LoVo (cell line): ENCODE measurements around the gene GATD1.

Experiments
- DNase-seq: peaks from one replicate; pipeline ENCODE4 v3.0.0-alpha.2; 2016; ENCODE audit warnings: low spot score

The GATD1 gene

GRCh38 chr11:778976-779954, 2.0 kb upstream of the GATD1 start:
- no peak for DNase-seq

GRCh38 chr11:776561-777287, 563 bp downstream of the GATD1 start:
- no peak for DNase-seq

GRCh38 chr11:776263-776560, 1.1 kb downstream of the GATD1 start:
- DNase-seq, result no peak

- no peak for DNase-seq
These were observed 2.3 kb downstream of the GATD1 start for GRCh38 chr11:774873-775592.

- no peak for DNase-seq
These were observed 3.5 kb downstream of the GATD1 start for GRCh38 chr11:773830-774229.

- no peak for DNase-seq
These were observed 3.9 kb downstream of the GATD1 start for GRCh38 chr11:773425-773824.

- no peak for DNase-seq
These were observed 4.6 kb downstream of the GATD1 start for GRCh38 chr11:772429-773390.

- DNase-seq, result no peak
These were observed 5.6 kb downstream of the GATD1 start for GRCh38 chr11:771617-772204.

GRCh38 chr11:770642-771616, 6.4 kb downstream of the GATD1 start:
- DNase-seq, result no peak

- DNase-seq, result no peak
These were observed 7.2 kb downstream of the GATD1 start for GRCh38 chr11:769887-770641.

GRCh38 chr11:767238-767637, 10.0 kb downstream of the GATD1 start:
- DNase-seq, result no peak

GRCh38 chr11:766936-767210, 10.4 kb downstream of the GATD1 start:
- DNase-seq, result no peak

- DNase-seq, result no peak
These were observed 11.0 kb downstream of the GATD1 start for GRCh38 chr11:766106-766935.

- no peak for DNase-seq
These were observed 11.5 kb downstream of the GATD1 start for GRCh38 chr11:765802-766091.

GRCh38 chr11:765025-765801, 12.1 kb downstream of the GATD1 start:
- DNase-seq, result no peak

GRCh38 chr11:764322-765024, 12.8 kb downstream of the GATD1 start:
- no peak for DNase-seq
